ENCODE data around the gene SLC26A1. TPM values are rescaled to one million over a fixed set of nuclear protein-coding genes. Genes with fewer than 3 reads are reported as not detected.
A peak's percentile ranks its signal among the peaks of the same experiment; 100 is the strongest.

Gene SLC26A1
- total RNA-seq, 4 donors from 2014 or later: 0.16 TPM; not detected in 3

DNA sequence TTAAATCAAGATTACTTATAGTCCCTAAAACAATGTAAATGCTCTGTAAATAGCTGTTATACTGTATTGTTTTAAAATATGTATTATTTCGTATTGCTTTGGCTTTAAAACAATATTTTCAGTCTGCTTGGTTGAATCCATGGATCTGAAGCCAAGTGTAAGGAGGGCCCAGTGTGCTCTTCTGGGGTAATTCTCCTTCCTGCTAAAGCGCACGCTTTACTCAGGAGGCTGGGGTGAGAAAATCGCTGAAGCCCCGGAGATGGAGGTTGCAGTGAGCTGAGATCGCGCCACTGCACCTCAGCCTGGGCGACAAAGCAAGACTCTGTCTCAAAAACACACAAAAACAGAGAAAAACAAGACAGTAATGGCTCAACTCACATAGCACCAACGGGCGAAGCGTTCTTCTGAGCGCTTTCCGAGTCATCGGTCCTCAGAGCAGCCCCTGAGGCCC is 6.8 kb downstream of the SLC26A1 start:
- TF ChIP-seq CTCF (IDR thresholded peaks at IDR 0.05 in 4 of 5, conservative IDR thresholded peaks at IDR 0.05 in 1 of 5): no peak
- no peak for TF ChIP-seq POLR2A (IDR thresholded peaks at IDR 0.05)
- H3K27me3 ChIP-seq: no peaks in the 10 kb centered on the region
- H3K4me3 ChIP-seq: peak overlapping the region; percentile 57 to 80 (median 63)
- in situ Hi-C loops (cut with MboI; ENCODE audit: low sequenced_read_pairs in 4 of 4) (no loop called here), intact Hi-C loops (cut with DNase I; ENCODE audit: low total_unique reads) (loop anchor here (5.0 kb wide), 1 partner anchor 54 kb away; the partner anchor contains the start of genes GAK and TMEM175)
- peak; percentile 16 to 32 for ATAC-seq
- no peaks in the 10 kb centered on the region for H3K9me3 ChIP-seq
- DNase-seq: no peak
- peak overlapping the region; percentile 26 to 64 (median 53) for H3K27ac ChIP-seq
- peaks cover 14 to 22% of the 10 kb centered on the region in 2 donors for H3K4me1 ChIP-seq
- H3K36me3 ChIP-seq: peaks cover 0 to 11% of the 10 kb centered on the region in 2 donors

GRCh38 chr4:985123-985830 is 7.9 kb downstream of the SLC26A1 start:
- Histone ChIP-seq H3K9me3 (no peaks in the 10 kb centered on the region), H3K4me3 (peak overlapping the region; percentile 7 to 42 (median 28)), H3K36me3 (peaks cover 0 to 6% of the 10 kb centered on the region in 2 donors), H3K27me3 (no peaks in the 10 kb centered on the region), H3K27ac (peak overlapping the region in 1 of 4 donors; percentile 42), H3K4me1 (peaks cover 14 to 22% of the 10 kb centered on the region in 2 donors)
- peak; percentile 28 to 58 for DNase-seq
- in situ Hi-C loops (cut with MboI; ENCODE audit: low sequenced_read_pairs in 4 of 4) (no loop called here), intact Hi-C loops (cut with DNase I; ENCODE audit: low total_unique reads) (loop anchor here (5.0 kb wide), 1 partner anchor 53 kb away; the partner anchor contains the start of genes GAK and TMEM175)
- TF ChIP-seq POLR2A (IDR thresholded peaks at IDR 0.05) (no peak), CTCF (IDR thresholded peaks at IDR 0.05 in 4 of 5, conservative IDR thresholded peaks at IDR 0.05 in 1 of 5) (no peak)
- ATAC-seq: peak; percentile 31 to 41

DNA sequence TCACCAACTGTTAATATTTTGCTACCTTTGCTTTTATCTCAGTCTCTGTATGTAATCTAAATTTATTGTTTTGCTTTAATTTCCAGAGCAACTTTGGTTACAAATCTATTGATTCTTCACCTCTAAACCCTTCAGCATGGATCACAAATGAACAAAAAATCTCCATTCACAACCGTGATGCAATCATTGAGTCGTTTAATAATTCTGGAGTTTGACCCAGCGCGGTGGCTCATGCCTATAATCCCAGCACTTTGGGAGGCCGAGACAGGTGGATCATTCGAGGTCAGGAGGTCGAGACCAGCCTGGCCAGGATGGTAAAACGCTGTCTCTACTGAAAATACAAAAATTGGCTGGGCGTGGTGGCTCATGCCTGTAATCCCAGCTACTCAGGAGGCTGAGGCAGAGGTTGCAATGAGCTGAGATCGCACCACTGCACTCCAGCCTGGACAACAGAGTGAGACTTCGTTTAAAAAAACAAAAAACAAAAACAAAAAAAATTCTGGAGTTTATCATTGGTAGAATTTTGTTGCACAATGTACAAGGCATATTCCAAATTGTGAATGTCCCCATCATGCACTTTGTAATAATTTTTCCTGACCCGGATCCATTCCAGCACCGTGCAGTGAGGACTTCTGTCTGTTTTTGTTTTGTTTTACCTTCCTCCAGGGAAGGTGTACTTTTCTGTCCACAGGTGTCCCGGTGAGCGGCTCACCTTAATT is 8.7 kb downstream of the SLC26A1 start:
- DNase-seq (no peak), ATAC-seq (no peak)
- in situ Hi-C loops (cut with MboI; ENCODE audit: low sequenced_read_pairs in 4 of 4): no loop called here
- intact Hi-C loops (cut with DNase I; ENCODE audit: low total_unique reads): loop anchor here (5.0 kb wide), 1 partner anchor 52 kb away; the partner anchor contains the start of genes GAK and TMEM175
- no peak for TF ChIP-seq POLR2A (IDR thresholded peaks at IDR 0.05)
- no peak for TF ChIP-seq CTCF (IDR thresholded peaks at IDR 0.05 in 4 of 5, conservative IDR thresholded peaks at IDR 0.05 in 1 of 5)
- no peaks in the 10 kb centered on the region for H3K36me3 ChIP-seq
- H3K27me3 ChIP-seq: no peaks in the 10 kb centered on the region
- H3K9me3 ChIP-seq: no peaks in the 10 kb centered on the region
- H3K27ac ChIP-seq: peak overlapping the region in 1 of 4 donors; percentile 42
- H3K4me3 ChIP-seq: peak overlapping the region; percentile 7 to 42 (median 28)
- peaks cover 14 to 22% of the 10 kb centered on the region in 2 donors for H3K4me1 ChIP-seq

DNA sequence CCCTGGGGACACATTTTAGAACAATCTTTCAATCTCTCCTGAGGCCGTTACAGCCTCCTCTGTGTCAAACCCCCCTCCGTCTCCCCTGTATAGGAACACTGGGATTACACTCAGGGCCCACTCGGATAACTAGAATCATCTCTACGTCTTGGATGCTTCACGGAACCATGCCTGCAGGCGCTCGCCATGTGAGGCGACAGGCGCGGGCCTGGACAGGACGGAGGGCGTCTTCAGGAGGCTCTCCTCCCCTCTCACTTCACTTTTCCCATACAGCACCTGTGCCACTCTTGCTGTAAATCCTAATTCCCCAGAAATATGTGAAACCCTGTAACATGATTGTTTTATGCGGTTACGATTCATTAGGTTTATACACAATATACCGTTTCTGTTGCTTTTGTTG is 10.4 kb downstream of the SLC26A1 start:
- H3K4me1 ChIP-seq: peaks cover 14 to 19% of the 10 kb centered on the region in 2 donors
- no peaks in the 10 kb centered on the region for H3K36me3 ChIP-seq
- in situ Hi-C loops (cut with MboI; ENCODE audit: low sequenced_read_pairs in 4 of 4) (no loop called here), intact Hi-C loops (cut with DNase I; ENCODE audit: low total_unique reads) (no loop called here)
- no peaks in the 10 kb centered on the region for H3K9me3 ChIP-seq
- TF ChIP-seq POLR2A (IDR thresholded peaks at IDR 0.05) (no peak), CTCF (IDR thresholded peaks at IDR 0.05 in 4 of 5, conservative IDR thresholded peaks at IDR 0.05 in 1 of 5) (no peak)
- no peaks in the 10 kb centered on the region for H3K27me3 ChIP-seq
- H3K4me3 ChIP-seq: no peak overlapping the region
- no peak overlapping the region for H3K27ac ChIP-seq
- ATAC-seq (no peak), DNase-seq (no peak)

All from gastrocnemius medialis (tissue), 4 donors.